Activated CD8-positive, alpha-beta memory T cell treated with anti-CD3 and anti-CD28 coated beads, Interleukin-2, amount 50 U/mL, for 1 hour (primary cell): ENCODE measurements around the gene SRGAP2B.
"Not testable (repeated sequence)": the region's sequence is repeated elsewhere in the genome, so short reads cannot be mapped to it uniquely, and the experiment has no call there.

ENCODE experiments used
- DNase-seq: peaks from one replicate; pipeline ENCODE4 v3.0.0-alpha.2; 2020; ENCODE audit errors: extremely low read depth

Gene SRGAP2B

DNA sequence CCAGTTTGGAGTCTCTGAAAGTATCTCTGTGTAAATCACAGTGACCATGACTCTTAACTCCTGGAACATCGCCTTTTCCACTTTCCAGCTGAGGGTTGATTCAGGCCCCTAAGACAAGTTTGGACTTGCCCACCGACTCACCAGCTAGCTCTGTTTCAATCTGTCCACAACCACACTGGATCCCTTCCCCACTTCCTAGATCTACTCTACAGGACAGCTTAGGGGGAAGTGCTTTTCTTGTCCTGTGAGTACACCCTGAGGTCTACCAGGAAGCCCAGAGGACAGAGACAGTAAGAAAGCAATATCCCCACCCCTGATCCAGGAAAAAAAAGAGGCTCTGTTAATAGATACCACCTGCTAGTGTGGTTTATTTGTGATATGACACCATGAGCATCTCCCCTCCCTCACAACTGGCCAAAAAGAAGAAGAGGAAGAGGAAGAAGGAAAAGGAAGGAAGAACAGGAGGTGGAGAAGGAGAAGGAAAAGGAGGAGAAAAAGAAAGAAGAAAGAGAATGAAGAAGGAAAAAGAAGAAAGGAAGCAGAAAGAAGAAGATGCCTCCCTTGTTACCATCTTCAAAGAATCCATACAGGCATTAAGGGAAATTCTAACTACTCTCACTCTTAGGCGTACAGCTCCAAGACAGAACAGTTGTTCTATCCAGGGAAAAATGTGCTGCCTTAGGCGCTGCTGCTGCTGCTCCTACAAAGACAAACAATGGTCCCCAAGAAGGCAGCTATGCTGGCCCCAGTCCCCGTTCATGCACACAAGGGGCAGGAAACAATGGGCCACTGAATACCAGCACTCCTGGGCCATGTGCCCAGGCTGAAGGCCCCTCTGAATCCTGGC lies 96.8 kb downstream of the SRGAP2B start:
- DNase-seq, result not testable (repeated sequence)

DNA sequence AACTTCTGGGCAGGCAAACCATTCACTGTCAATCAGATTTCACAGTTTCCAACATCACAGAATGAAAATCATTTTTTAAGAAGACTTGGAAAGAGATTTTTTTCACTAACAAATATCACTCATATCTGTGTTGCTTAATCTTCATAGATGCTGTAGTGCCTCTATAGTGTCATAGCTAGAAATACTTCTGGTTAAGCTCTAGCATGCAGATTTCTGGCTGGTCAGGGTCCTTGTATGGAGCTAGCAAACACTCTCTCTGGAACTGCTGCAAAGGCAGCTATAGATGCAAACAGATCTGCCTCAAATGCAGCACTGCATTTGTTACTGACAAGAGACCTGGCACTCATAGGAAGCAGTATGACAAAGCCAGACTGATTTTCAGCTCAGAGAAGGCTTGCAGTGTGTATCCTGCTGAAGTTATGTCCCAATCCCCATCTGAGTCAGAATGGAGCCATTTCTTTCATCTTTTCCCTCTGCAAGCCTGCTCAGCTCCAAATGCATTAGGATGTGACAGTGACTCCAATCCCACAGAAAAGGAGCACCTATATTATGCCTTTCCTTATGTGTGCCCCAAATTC lies 99.2 kb downstream of the SRGAP2B start:
- not testable (repeated sequence) for DNase-seq

DNA sequence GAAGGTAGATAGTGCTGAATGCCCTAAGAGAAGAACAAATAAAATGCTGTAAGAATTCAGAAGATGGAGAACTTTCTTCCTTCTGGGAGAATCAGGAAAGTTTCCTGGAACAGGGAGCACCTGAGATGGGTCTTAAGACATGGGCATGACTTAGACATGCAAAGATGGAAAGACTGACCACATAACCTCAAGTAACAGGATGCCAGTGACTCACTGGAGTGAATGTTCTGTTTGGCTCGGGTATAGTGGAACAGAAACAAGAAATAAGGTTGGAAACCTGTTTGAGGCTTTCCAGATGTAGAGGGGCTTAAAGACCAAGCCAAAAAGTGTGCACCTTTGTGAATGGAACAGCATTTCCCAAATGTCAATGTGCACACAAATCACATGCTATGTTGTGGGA lies 102.2 kb downstream of the SRGAP2B start:
- not testable (repeated sequence) for DNase-seq

DNA sequence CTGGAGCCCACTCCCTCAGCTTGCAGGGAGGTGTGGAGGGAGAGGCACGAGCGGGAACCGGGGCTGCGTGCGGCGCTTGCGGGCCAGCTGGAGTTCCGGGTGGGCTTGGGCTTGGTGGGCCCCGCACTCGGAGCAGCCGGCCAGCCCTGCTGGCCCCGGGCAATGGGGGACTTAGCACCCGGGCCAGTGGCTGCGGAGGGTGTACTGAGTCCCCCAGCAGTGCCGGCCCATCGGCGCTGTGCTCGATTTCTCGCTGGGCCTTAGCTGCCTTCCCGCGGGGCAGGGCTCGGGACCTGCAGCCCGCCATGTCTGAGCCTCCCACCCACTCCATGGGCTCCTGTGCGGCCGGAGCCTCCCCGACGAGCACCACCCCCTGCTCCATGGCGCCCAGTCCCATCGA lies 104.5 kb downstream of the SRGAP2B start:
- not testable (repeated sequence) for DNase-seq

DNA sequence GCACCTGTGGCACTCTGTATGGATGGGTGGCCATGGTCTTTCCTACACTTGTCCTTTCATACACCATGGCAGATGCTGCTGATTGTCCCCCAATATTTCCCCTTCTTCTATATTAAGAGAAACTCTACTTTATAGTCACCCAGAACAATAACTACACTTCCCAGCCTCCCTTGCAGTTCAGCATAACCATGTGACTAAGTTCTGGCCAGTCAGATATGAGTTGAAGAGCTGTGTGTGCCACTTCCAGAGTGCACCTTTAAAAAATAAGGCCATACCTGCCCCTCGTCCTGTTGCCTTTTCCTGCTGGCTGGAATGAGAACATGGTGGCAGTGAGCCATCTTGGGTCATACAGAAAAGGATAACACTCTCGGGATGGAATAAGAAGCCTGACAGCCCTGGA lies 108.0 kb downstream of the SRGAP2B start:
- DNase-seq, result not testable (repeated sequence)

DNA sequence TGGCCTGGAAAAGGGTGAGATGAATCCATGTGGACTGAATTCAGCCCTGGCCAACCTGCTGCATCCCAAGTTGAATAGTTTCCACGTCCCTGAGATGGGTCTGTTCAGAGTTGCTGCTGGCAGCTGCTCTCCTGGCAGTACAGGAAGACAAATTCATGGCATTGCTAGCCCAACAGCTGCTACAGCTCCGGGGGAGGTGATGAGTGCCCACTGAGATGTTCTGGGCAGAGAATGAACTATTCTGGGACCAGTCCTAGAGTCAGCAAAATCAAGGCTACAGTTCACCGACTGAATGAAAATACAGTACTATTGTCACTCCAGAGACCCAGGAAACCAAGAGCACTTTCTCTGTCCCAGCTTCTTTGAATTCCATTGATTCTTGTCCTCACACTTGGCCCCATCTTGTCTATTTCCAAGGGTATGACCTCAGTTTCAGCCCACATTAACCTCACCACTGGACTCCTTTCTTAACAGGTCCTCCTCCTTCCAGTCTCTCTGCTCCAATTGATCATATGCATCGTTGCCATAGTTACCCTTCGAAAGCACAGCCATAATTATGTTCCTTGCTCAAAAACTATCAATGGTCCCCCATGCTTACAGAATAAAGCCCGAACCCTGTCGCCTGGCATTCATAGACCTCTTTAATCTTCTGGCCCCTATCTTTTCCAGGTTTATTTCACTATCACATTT lies 108.8 kb downstream of the SRGAP2B start:
- not testable (repeated sequence) for DNase-seq

DNA sequence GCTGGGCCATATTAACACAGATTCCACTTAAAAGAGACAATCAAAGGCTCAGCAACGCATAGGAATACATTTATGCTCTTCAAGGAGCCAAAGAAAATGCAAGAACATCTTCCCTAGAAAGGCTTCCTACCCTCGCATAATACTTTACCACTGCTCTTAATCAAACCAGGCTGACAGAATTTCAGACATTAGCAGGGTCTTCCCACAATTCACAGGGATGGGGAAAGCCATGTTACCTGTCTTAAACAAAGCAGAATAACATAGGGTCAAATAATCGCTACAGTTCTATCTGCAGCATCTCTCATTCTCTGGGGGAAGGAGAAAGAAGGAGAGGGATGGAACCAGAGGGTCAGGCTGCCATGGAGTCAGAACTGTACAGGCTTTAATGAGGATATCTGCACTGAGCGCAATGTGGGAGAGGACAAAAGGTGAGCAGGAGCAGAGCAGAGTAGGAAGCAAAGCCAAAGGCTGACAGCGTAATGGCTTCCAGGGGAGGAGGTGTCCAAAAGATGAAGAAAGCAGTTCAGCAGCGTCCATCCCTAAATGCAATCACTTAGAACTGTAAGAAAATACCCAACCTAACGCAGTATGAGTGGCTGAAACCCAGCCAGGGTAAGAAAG lies 109.5 kb downstream of the SRGAP2B start:
- DNase-seq, result not testable (repeated sequence)

DNA sequence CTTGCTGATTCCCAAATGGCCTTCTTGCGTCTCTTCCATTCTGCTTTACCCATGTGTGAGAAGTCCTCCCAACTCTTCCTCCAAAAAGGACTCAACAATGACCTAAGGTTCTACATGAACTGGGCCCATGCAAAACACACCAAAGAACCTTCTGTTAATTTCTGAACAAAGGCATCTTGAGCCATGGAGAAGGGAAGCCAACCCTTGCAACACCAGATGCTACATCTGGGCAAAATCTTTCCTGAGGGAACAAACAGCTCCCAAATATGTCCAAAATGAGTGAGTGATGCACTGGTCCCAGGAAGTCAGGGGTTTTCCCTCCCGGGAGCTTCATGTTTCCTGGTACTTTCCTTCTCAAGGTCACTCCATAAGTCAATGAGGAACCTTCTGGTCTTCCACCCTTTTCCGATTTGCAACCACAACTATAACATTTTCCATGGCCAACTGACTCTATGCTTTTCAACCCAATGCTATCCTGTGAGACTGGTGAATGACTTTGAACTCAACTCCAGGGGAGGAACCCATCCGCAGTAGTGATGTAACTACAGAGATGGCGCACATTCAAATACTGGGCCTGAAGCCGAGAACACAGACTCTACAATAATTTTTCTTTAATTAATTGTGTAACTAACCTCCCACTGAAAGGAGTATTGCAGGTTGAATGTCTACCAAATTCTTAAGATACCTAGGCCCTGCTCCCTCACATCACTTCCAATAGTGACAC lies 112.2 kb downstream of the SRGAP2B start:
- not testable (repeated sequence) for DNase-seq

DNA sequence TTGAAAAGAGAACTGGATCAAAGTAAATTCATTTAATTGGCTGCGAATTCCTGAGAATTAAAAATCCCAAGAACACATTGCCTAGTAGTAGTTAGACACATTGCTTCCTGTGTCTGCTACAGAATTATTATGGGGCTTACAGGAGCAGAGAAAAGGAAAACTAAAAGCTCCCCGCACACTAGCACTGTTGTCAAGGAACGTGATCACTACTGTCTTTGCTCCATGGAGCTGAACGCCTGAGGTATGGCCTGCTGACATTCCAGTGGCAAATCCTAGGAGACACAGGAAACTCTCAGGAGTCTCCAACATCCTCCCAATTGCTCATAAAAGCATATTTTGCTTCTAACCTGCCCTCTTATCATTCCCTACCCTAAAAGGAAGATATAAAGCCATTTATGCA lies 114.0 kb downstream of the SRGAP2B start:
- not testable (repeated sequence) for DNase-seq

DNA sequence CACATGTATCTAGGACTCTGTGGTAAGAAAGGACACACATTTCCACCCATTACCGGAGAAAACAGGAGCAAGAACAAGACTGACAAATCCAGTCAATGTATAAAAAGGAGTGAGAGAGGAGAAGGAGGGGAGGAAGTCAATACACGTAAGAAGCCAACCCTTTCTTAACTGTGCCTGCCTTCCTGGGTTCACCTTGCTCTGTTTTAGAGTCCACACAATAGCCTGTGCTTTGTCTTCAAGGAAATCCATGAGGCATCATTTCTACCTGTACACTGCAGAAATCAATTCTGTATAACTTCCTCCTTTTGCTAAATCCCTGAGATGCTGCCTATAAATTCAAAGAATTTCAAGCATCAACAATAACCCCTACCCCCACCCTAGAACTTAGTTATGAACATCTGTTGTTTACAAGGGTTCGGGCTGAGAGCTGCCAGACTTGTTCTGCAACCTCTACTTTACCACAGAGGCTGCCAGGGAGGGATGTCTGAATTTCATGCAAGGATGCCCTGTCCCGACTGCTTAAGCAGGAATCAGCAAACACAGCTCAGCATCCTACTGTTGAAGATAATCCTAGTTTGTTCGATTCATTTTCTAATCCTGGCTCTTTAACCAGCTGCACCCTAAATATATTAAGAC lies 115.0 kb downstream of the SRGAP2B start:
- DNase-seq, result not testable (repeated sequence)

DNA sequence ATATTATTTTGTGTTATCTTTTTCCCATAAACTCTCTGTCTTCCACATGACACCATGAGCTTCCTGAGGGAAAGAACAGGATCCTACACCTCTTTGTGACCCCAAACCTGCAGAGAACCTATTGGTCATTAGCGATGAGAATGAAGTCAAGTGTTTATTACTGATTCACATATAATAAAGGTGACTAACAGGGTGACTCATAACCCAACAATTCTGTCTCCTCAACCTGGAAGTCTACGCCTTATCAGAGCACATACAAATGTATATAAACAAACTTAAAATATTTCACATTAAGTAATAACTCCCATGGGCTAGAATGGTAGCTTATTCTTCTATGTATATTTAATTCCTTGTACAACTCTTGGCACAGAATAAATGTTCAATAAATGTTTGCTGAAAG lies 117.3 kb downstream of the SRGAP2B start:
- not testable (repeated sequence) for DNase-seq

DNA sequence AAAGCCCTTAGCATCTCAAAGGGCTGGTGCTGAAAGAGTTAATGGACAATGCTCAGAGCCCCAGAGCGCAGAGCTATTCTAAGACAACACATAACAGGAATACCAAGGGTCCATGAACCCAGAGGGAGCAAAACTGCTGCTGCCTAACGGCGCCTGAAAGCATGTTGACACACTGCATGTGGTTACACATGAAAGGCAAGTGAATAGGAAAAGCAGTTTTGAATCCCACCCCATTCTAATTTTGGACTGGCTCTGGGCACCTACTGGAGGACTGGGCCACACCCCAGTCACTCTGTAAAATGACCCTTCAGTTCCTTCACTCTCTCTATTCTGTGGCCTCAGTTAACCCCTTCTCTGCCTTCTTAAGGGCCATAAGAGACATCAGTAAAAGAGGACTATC lies 123.2 kb downstream of the SRGAP2B start:
- DNase-seq, result not testable (repeated sequence)

DNA sequence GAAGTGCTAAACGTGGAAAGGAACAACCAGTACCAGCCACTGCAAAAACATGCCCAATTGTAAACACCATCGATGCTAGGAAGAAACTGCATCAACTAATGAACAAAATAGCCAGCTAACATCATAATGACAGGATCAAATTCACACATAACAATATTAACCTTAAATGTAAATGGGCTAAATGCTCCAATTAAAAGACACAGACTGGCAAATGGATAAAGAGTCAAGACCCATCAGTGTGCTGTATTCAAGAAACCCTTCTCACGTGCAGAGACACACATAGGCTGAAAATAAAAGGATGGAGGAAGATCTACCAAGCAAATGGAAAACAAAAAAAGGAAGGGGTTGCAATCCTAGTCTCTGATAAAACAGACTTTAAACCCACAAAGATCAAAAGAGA lies 128.6 kb downstream of the SRGAP2B start:
- DNase-seq, result not testable (repeated sequence)

DNA sequence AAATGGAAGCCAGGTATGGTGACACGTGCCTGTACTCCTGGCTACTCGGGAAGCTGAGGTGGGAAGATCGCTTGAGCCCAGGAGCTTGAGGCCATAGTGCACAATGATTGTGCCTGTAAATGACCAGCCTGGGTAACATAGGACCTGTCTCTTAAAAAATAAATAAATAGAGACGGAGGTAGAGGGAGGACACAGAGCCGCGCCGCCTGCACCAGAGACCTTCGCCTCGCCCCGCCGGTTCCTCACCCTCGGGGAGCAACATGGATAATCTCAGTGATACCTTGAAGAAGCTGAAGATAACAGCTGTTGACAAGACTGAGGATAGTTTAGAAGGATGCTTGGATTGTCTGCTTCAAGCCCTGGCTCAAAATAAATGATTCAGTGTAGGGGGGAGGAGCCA lies 130.4 kb downstream of the SRGAP2B start:
- DNase-seq, result not testable (repeated sequence)

DNA sequence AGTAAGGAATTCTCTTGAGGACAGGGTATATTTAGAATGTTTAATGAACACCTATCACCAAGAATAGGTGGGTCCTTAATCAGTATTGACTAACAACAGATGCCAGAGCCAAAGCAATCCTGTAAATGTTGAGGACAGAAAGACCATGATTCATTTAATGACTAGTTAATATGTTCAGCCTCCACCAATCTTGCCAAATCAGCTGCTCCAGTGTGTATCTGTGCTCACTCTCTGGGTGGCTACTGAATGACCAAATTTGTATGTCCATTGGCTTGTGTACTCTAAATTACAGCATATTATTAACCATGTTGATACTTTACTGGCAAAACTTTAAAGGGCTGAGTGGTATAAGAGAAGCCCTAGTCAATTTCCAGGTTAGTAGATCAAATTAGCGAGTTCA lies 130.9 kb downstream of the SRGAP2B start:
- not testable (repeated sequence) for DNase-seq

DNA sequence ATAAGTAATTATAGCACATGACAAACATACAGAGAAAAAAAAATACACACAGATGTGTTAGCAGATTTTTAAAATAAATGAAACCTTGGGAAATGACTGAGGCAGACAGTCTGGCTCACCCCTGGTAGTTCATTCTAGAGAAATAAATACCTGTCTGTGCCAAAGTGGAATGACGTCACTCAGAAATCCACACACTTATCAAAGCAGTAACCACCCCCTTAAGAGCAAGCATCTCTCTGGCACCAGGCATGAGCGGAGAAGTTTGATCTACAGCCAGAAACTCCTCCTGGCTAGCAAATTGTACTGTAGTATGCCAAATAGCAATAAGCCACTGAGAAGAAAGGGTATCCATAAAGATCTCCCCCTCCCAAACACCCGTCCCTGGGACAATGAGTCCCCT lies 131.6 kb downstream of the SRGAP2B start:
- not testable (repeated sequence) for DNase-seq

DNA sequence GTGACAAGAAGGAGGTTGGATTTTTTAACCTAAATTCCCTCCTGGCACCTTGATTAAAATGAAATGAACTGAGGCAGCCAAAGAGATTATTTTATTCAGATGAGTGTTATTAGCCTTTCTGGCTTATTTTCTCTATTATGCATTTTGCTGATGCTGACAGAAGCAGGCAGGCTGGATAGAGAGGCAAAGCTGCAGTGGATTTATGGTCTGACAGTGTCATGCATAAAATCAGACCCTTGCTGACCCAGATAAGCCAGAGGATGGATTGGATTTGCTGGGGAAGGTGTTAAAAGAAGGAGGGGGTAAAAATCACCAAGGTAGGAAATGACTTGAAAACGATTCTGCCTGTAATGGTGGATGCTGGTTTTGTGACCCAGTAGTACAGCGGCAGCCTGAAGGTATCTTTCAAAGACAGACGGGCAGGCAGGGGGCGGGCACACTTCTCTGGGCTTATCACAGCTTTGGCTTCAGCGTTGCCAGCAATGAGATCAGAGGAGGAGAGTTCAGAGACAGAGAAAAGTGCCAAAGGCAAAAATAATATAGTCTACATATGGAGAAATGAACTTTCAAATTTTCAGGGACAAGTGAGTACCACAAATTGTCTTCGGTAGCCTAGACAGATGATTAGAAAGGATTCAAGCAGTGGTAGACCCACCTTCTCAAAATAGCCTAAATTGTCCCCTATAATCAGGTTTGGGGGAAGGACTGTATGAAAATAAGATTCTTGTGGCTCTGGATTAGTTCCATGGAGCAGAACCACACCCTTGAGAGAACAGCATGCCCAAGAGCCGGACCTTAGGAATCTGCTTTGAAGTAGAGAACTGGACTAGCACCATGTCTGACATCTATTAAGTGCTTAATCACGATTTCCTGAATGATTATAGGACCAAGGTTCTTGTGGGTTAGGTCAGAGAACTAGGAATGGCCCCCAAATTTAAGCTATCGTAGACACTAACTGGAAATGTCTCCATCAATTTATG lies 133.2 kb downstream of the SRGAP2B start:
- not testable (repeated sequence) for DNase-seq

DNA sequence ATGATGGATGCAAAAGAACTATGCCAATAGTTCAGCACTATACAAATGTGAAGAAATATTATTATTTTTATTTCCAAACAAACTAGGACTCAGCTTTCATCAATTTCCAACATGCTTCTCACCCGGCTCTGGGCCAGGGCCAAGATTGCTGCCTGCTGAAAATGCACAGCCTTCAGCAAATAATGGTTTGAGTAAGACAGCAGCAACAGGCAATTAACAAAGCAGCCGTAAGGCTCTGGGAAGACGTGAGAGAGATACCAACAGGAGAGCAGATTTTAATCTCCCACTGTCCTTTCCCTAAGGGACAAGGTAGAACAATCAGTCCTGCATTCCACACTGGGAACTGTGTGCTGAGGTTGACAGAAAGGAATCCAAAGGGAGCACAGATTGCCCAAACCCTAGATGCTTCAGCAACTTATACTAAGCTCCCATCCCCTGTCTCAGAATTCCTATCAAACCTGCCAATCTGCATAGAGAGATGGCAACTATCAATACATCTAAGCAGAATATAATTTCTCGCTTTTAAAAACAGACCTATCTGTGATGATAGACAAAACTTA lies 134.1 kb downstream of the SRGAP2B start:
- DNase-seq, result not testable (repeated sequence)

DNA sequence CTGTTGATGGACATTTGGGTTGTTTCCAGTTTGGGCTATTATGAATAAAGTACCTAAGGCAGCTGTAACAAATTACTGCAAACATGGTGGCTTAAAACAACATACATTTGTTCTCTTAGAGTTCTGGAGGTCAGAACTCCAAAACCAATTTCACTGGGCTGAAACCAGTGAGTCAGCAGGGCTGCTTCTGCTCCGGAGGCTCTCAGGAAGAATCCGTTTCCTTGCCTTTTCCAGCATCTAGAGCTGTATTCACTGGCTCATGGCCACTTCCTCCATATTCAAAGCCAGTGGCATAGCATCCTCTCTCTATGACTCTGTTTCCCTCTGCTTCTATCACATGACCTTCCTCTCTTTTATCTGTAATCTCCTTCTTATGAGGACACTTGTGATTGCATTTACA lies 146.7 kb downstream of the SRGAP2B start:
- DNase-seq, result not testable (repeated sequence)
